ENCODE data around the gene APBB2. TPM values are rescaled to one million over a fixed set of nuclear protein-coding genes. Genes with fewer than 3 reads are reported as not detected.

The APBB2 gene
- total RNA-seq, 2 donors from 2014 or later: 56.1 to 64.8 TPM

- H3K4me1 ChIP-seq (ENCODE audit: control insufficient read depth, insufficient read depth, low read length): peaks cover 6% of the 10 kb centered on the region
- H3K4me3 Mint-ChIP-seq: no peak overlapping the region
- H3K4me1 Mint-ChIP-seq: peaks cover 41% of the 10 kb centered on the region
- no peak overlapping the region for H3K27ac ChIP-seq (ENCODE audit: low read depth, low read length)
- peaks cover 4% of the 10 kb centered on the region for H3K36me3 Mint-ChIP-seq (ENCODE audit: low read depth)
- H3K4me3 ChIP-seq (ENCODE audit: low read length): no peak overlapping the region
- no peak for DNase-seq
- 93 to 94% methylated on average over 2 to 4 of the region's 4 CpGs for WGBS, 2 experiments (ENCODE audit: insufficient coverage in 1 of 2, insufficient read length in 1 of 2)
- TF ChIP-seq CTCF (conservative IDR thresholded peaks at IDR 0.05): no peak
- no peaks in the 10 kb centered on the region for H3K9me3 Mint-ChIP-seq
- H3K36me3 ChIP-seq (ENCODE audit: control insufficient read depth, insufficient read depth, low read length): no peaks in the 10 kb centered on the region
- no peaks in the 10 kb centered on the region for H3K27me3 ChIP-seq (ENCODE audit: control insufficient read depth, insufficient read depth, low read length, poor library complexity, severe bottlenecking)
- no peak overlapping the region for H3K27ac Mint-ChIP-seq
- H3K9ac ChIP-seq (ENCODE audit: extremely low read depth, low read length, poor library complexity, severe bottlenecking): no peak overlapping the region
- no peaks in the 10 kb centered on the region for H3K9me3 ChIP-seq (ENCODE audit: control insufficient read depth, low read length)
- H3K27me3 Mint-ChIP-seq (ENCODE audit: insufficient read depth): no peaks in the 10 kb centered on the region
These were observed 13.8 kb downstream of the APBB2 start for GRCh38 chr4:41200486-41201017.

GRCh38 chr4:41199788-41200187 lies 14.6 kb downstream of the APBB2 start:
- Histone ChIP-seq H3K27ac (ENCODE audit: low read depth, low read length) (no peak overlapping the region), H3K27me3 (ENCODE audit: control insufficient read depth, insufficient read depth, low read length, poor library complexity, severe bottlenecking) (no peaks in the 10 kb centered on the region), H3K4me3 (ENCODE audit: low read length) (no peak overlapping the region), H3K9me3 (ENCODE audit: control insufficient read depth, low read length) (no peaks in the 10 kb centered on the region), H3K4me1 (ENCODE audit: control insufficient read depth, insufficient read depth, low read length) (peaks cover 3% of the 10 kb centered on the region), H3K36me3 (ENCODE audit: control insufficient read depth, insufficient read depth, low read length) (no peaks in the 10 kb centered on the region), H3K9ac (ENCODE audit: extremely low read depth, low read length, poor library complexity, severe bottlenecking) (no peak overlapping the region)
- no peak for TF ChIP-seq CTCF (conservative IDR thresholded peaks at IDR 0.05)
- H3K27me3 Mint-ChIP-seq (ENCODE audit: insufficient read depth): no peaks in the 10 kb centered on the region
- peaks cover 4% of the 10 kb centered on the region for H3K36me3 Mint-ChIP-seq (ENCODE audit: low read depth)
- 80 to 82% methylated on average over 3 of the region's 3 CpGs for WGBS, 2 experiments (ENCODE audit: insufficient coverage in 1 of 2, insufficient read length in 1 of 2)
- DNase-seq: no peak
- peaks cover 39% of the 10 kb centered on the region for H3K4me1 Mint-ChIP-seq
- H3K4me3 Mint-ChIP-seq: no peak overlapping the region
- no peak overlapping the region for H3K27ac Mint-ChIP-seq
- H3K9me3 Mint-ChIP-seq: no peaks in the 10 kb centered on the region

- no peak overlapping the region for H3K27ac Mint-ChIP-seq
- no peak for DNase-seq
- H3K4me1 ChIP-seq (ENCODE audit: control insufficient read depth, insufficient read depth, low read length): no peaks in the 10 kb centered on the region
- H3K4me3 Mint-ChIP-seq: no peak overlapping the region
- H3K9me3 ChIP-seq (ENCODE audit: control insufficient read depth, low read length): no peaks in the 10 kb centered on the region
- H3K27ac ChIP-seq (ENCODE audit: low read depth, low read length): no peak overlapping the region
- no peaks in the 10 kb centered on the region for H3K27me3 Mint-ChIP-seq (ENCODE audit: insufficient read depth)
- peaks cover 4% of the 10 kb centered on the region for H3K36me3 Mint-ChIP-seq (ENCODE audit: low read depth)
- no peak overlapping the region for H3K4me3 ChIP-seq (ENCODE audit: low read length)
- no peaks in the 10 kb centered on the region for H3K36me3 ChIP-seq (ENCODE audit: control insufficient read depth, insufficient read depth, low read length)
- peaks cover 24% of the 10 kb centered on the region for H3K4me1 Mint-ChIP-seq
- no peak overlapping the region for H3K9ac ChIP-seq (ENCODE audit: extremely low read depth, low read length, poor library complexity, severe bottlenecking)
- no peaks in the 10 kb centered on the region for H3K27me3 ChIP-seq (ENCODE audit: control insufficient read depth, insufficient read depth, low read length, poor library complexity, severe bottlenecking)
- no peak for TF ChIP-seq CTCF (conservative IDR thresholded peaks at IDR 0.05)
- H3K9me3 Mint-ChIP-seq: no peaks in the 10 kb centered on the region
- WGBS, 2 experiments (ENCODE audit: insufficient coverage in 1 of 2, insufficient read length in 1 of 2): 98% methylated on average over 2 of the region's 2 CpGs; no CpG with 5 or more reads in 1 of the 2 experiments
These were observed 16.3 kb downstream of the APBB2 start for GRCh38 chr4:41197996-41198395.

All from endodermal cell (in vitro differentiated cells).